Suppressor macrophage (primary cell): Measurements from ENCODE around the gene MEF2C.
"Not testable (repeated sequence)": the region's sequence is repeated elsewhere in the genome, so short reads cannot be mapped to it uniquely, and the experiment has no call there.

Experiments used
- DNase-seq, 4 experiments: peaks; one replicate each; pipeline ENCODE4 v3.0.0-alpha.2; 2020 to 2022

Gene MEF2C

DNA sequence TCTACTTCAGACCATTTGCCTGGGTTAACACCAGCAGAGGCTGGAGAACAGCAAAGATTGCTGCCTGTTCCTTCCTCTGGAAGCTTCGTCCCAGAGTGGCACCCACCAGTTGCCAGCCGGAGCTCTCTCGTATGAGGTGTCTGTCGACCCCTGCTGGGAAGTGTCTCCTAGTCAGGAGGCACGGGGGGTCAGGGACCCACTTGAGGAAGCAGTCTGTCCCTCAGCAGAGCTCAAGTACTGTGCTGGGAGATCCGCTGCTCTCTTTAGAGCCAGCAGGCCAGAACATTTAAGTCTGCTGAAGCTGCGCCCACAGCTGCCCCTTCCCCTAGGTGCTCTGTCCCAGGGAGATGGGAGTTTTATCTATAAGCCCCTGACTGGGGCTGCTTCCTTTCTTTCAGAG, 84.1 kb downstream of the MEF2C start:
- DNase-seq = not testable (repeated sequence)

- DNase-seq = not testable (repeated sequence)
These were observed 89.2 kb downstream of the MEF2C start for GRCh38 chr5:88793797-88794196.

GRCh38 chr5:88792144-88792840, 90.7 kb downstream of the MEF2C start:
- DNase-seq = no peak

DNA sequence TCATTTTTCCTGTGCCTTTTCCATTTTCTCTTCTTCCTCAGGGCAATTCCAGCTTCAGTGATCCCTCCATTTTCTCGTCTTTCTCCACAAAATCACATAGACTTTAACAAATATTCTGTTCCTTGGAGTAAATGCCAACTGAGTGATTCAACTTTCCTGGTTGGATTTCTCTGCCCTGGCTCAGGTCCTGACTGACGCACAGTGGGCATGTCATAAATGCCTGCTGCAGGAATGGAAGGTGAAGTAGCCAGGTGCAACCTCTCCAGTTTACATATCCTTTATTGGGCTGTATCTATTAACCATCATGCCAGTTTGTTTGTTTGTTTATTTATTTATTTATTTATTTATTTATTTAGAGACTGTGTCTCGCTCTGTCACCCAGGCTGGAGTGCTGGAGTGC, 95.1 kb downstream of the MEF2C start:
- no peak for DNase-seq

DNA sequence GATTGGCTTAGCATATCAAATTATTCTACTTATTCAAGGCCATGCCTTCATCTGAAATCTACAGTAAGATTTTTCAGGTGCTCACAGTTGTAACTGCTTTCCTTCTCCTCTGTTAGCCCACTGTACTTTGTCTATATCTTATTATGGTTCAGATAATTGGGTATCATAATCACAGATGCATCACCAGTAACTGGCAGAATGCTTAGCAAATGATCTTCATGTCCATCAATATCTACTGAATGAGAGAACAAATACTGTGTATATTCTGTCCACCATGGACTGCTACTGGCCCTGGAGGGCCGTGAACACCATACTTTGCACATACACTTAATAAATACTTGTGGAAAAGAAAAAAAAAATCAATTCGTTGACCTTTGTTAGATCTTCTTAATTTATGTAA, 96.2 kb downstream of the MEF2C start:
- DNase-seq = no peak

GRCh38 chr5:88785746-88786565, 97.0 kb downstream of the MEF2C start:
- DNase-seq = peak; percentile 20 to 58 (median 29)

- DNase-seq = peak; percentile 7 to 55 (median 32)
These were observed 100.4 kb downstream of the MEF2C start for GRCh38 chr5:88782571-88782970.

DNA sequence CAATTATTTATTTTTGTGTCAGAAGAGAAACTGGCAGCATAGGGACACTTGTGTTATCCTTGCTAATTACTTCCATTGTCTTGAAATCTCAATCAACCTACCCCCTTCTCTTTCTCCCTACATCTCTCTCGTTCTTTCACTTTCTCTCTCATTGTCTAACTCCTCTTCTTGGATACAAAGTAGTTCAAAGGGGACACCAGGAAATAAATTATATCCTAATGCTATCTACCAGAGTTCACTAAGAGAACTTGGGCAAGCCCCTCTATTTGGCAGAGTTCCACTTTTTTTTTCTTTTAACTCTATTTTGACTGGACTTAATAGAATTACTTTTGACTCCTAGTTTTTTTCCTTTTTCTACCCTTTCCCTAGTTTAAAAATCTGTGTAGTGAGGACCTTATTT, 102.2 kb downstream of the MEF2C start:
- DNase-seq = no peak

DNA sequence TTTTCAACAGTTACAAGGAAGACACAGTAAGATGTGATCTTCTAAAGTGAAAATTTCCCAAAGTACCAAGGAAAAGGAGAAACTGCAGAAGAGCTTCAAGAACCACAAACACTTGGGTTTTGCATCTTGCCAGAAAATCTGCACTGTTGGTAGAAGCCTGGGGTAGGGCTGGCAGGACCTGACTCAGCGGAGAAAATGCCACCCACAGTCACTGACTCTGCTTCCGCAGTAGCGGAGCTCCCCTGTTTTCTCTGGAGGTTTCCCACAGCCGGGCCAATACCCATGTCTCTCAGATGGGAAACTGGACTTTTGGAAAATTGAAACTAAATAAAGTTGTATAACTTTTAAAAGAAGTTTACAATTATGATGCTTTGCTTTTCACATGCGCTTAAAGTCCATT, 104.2 kb downstream of the MEF2C start:
- DNase-seq = peak; percentile 75 to 87 (median 84)

- DNase-seq = no peak
These were observed 106.3 kb downstream of the MEF2C start for GRCh38 chr5:88776692-88777091.

GRCh38 chr5:88772831-88773230, 110.2 kb downstream of the MEF2C start:
- DNase-seq = no peak

GRCh38 chr5:88772047-88772446, 110.9 kb downstream of the MEF2C start:
- no peak for DNase-seq

GRCh38 chr5:88770276-88771257, 112.4 kb downstream of the MEF2C start:
- DNase-seq = peak in 2 of 4 experiments; percentile 17 to 21

GRCh38 chr5:88769165-88769564, 113.8 kb downstream of the MEF2C start:
- DNase-seq = no peak

GRCh38 chr5:88768411-88768810, 114.6 kb downstream of the MEF2C start:
- no peak for DNase-seq

GRCh38 chr5:88765798-88766197, 117.2 kb downstream of the MEF2C start:
- DNase-seq = no peak

- no peak for DNase-seq
These were observed 117.8 kb downstream of the MEF2C start for GRCh38 chr5:88765171-88765570.

DNA sequence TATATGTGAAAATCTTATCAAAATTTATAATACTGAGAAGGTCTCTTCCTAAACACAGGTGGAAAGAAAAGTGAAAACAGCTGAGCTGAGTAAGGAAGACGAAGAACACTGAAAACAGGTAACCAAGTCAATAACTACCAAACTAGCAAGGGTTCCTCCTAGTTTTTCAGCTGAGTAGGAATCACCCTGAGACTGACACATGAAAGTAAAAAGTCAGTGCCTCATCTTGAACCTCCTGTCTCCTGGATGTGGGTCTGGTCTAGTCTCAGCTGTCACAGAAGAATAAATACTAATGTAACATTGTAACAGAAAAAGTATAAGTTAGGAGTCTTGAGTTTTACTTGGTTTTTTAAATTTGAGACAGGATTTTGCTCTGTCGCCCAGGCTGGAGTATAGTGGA, 121.0 kb downstream of the MEF2C start:
- DNase-seq = peak in 1 of 4 experiments; percentile 12

- peak; percentile 35 to 82 (median 70) for DNase-seq
These were observed 121.6 kb downstream of the MEF2C start for GRCh38 chr5:88761269-88761850.

GRCh38 chr5:88760527-88760926, 122.5 kb downstream of the MEF2C start:
- DNase-seq = peak in 1 of 4 experiments; percentile 10

GRCh38 chr5:88758591-88758990, 124.4 kb downstream of the MEF2C start:
- no peak for DNase-seq

- DNase-seq = no peak
These were observed 124.8 kb downstream of the MEF2C start for GRCh38 chr5:88758184-88758583.
